GM23338 (cell line): ENCODE results near the gene DDN. TPM values are rescaled to one million over a fixed set of nuclear protein-coding genes. Genes with fewer than 3 reads are reported as not detected.

ENCODE experiments used
- ATAC-seq: fragments of 200-7000 bp; cut with Tn5 transposase; 3 replicates; pipeline ENCODE4 v1.9.1; 2020
- DNase-seq: peaks from one replicate; pipeline ENCODE4 v3.0.0-alpha.2; 2015; ENCODE audit warnings: low spot score
- H2AFZ ChIP-seq: fragments of 200-600 bp; sonication (generic); 2 replicates; pipeline ENCODE4 v1.8.0; 2016; ENCODE audit warnings: antibody characterized with exemption, mild to moderate bottlenecking, moderate library complexity
- H3F3A ChIP-seq: fragments of 200-600 bp; sonication (generic); replicated peaks from 2 replicates; pipeline ENCODE4 v1.8.0; 2017; ENCODE audit warnings: antibody characterized with exemption, mixed run types, low read depth
- H3K27ac ChIP-seq: fragments of 200-600 bp; sonication (generic); 2 replicates; pipeline ENCODE4 v1.6.1; 2016; ENCODE audit warnings: low read depth
- H3K27me3 ChIP-seq: fragments of 200-600 bp; sonication (generic); 2 replicates; pipeline ENCODE4 v1.8.0; 2016; ENCODE audit warnings: mild to moderate bottlenecking, mixed run types, moderate library complexity; ENCODE audit not compliant: insufficient read depth
- H3K36me3 ChIP-seq: fragments of 200-600 bp; sonication (generic); 2 replicates; pipeline ENCODE4 v1.8.0; 2016; ENCODE audit warnings: mild to moderate bottlenecking; ENCODE audit not compliant: insufficient read depth
- H3K4me1 ChIP-seq: fragments of 200-600 bp; sonication (generic); 2 replicates; pipeline ENCODE4 v1.8.0; 2016; ENCODE audit warnings: mild to moderate bottlenecking, moderate library complexity; ENCODE audit not compliant: insufficient read depth
- H3K4me2 ChIP-seq: fragments of 200-600 bp; sonication (generic); 2 replicates; pipeline ENCODE4 v1.7.1; 2017; ENCODE audit warnings: mixed run types
- H3K4me3 ChIP-seq: fragments of 200-600 bp; sonication (generic); 2 replicates; pipeline ENCODE4 v1.6.1; 2016; ENCODE audit warnings: mixed run types
- H3K79me2 ChIP-seq: fragments of 200-600 bp; sonication (generic); replicated peaks from 2 replicates; pipeline ENCODE4 v1.8.0; 2017; ENCODE audit warnings: mild to moderate bottlenecking; ENCODE audit not compliant: insufficient read depth
- H3K9me2 ChIP-seq: fragments of 200-600 bp; sonication (generic); 2 replicates; pipeline ENCODE4 v1.8.0; 2017; ENCODE audit not compliant: insufficient read depth
- H4K20me1 ChIP-seq: fragments of 200-600 bp; sonication (generic); replicated peaks from 2 replicates; pipeline ENCODE4 v1.8.0; 2017; ENCODE audit warnings: mild to moderate bottlenecking; ENCODE audit not compliant: insufficient read depth
- H3K27ac Mint-ChIP-seq: 2 replicates; pipeline ENCODE4 v1.8.0; 2020; ENCODE audit warnings: inconsistent platforms, mild to moderate bottlenecking, moderate library complexity, mixed read lengths
- H3K27me3 Mint-ChIP-seq: 3 replicates; pipeline ENCODE4 v1.8.0; 2022; ENCODE audit warnings: low read depth, mild to moderate bottlenecking, moderate library complexity, mixed read lengths, inconsistent platforms; ENCODE audit not compliant: insufficient read depth, poor library complexity
- H3K36me3 Mint-ChIP-seq: 3 replicates; pipeline ENCODE4 v1.8.0; 2021; ENCODE audit warnings: low read depth, mild to moderate bottlenecking, inconsistent platforms, moderate library complexity, mixed read lengths
- H3K4me1 Mint-ChIP-seq: 3 replicates; pipeline ENCODE4 v1.8.0; 2020; ENCODE audit warnings: mild to moderate bottlenecking, inconsistent platforms, mixed read lengths
- H3K4me3 Mint-ChIP-seq: 3 replicates; pipeline ENCODE4 v1.8.0; 2021; ENCODE audit warnings: moderate library complexity, mild to moderate bottlenecking, inconsistent platforms, mixed read lengths
- H3K9me3 Mint-ChIP-seq: 3 replicates; pipeline ENCODE4 v1.8.0; 2020; ENCODE audit warnings: moderate library complexity, mild to moderate bottlenecking, inconsistent platforms, mixed read lengths
- CREB1 ChIP-seq: fragments of 250-450 bp; sonication (Bioruptor Pico); IDR thresholded peaks from 2 replicates; pipeline ENCODE4 v1.5.0; 2020; ENCODE audit warnings: low read depth, mild to moderate bottlenecking, moderate library complexity
- EZH2 ChIP-seq: fragments of 200-600 bp; sonication (generic); IDR thresholded peaks from one replicate; pipeline ENCODE4 v1.8.0; 2017; ENCODE audit warnings: antibody characterized with exemption, mild to moderate bottlenecking, low read depth; ENCODE audit not compliant: unreplicated experiment
- EZH2phosphoT487 ChIP-seq: fragments of 200-600 bp; sonication (generic); IDR thresholded peaks from one replicate; pipeline ENCODE4 v1.8.1; 2018; ENCODE audit warnings: antibody characterized with exemption; ENCODE audit not compliant: unreplicated experiment
- JUNB ChIP-seq: IDR thresholded peaks from one replicate; pipeline ENCODE4 v1.6.1; 2016; ENCODE audit warnings: antibody characterized with exemption; ENCODE audit not compliant: unreplicated experiment
- NANOG ChIP-seq: IDR thresholded peaks from 2 replicates; pipeline ENCODE4 v1.6.1; 2016; ENCODE audit warnings: antibody characterized with exemption, borderline replicate concordance
- POLR2AphosphoS5 ChIP-seq: IDR thresholded peaks from 2 replicates; pipeline ENCODE4 v1.6.1; 2016; ENCODE audit warnings: antibody characterized with exemption, low read depth
- STAT1 ChIP-seq: IDR thresholded peaks from one replicate; pipeline ENCODE4 v1.6.1; 2016; ENCODE audit warnings: antibody characterized with exemption; ENCODE audit not compliant: unreplicated experiment
- ZNF114 ChIP-seq: fragments of 250-450 bp; sonication (Bioruptor Pico); IDR thresholded peaks from 2 replicates; pipeline ENCODE4 v1.5.0; 2020; ENCODE audit warnings: mild to moderate bottlenecking, moderate library complexity
- ZNF331 ChIP-seq: fragments of 250-450 bp; sonication (Bioruptor Pico); IDR thresholded peaks from 2 replicates; pipeline ENCODE4 v1.5.0; 2020; ENCODE audit warnings: low read depth, mild to moderate bottlenecking, moderate library complexity
- polyA plus RNA-seq: library from polyadenylated mRNA; unstranded; fragments of >200 nt; fragmentation: Nextera tagmentation; extraction: Ambion mirVana; gene quantifications from 2 replicates; pipeline ENCODE4 v1.2.1, GENCODE V29; 2016
- total RNA-seq: library from RNA; depleted of rRNA; stranded (reverse); fragments of >200 nt; shearing (Covaris generic); gene quantifications from 2 replicates; pipeline ENCODE4 v1.2.3, GENCODE V29; 2014
- TF ChIP-seq, protein P1 (sequence below), 2 experiments: fragments of 200-600 bp in 1 of 2; sonication (generic) in 1 of 2; conservative IDR thresholded peaks; 2 replicates each; pipeline versions ENCODE4 v1.5.1 to v1.6.1; 2016 to 2017; ENCODE audit warnings: antibody characterized with exemption in 2 of 2, low read depth in 2 of 2, mild to moderate bottlenecking in 2 of 2, moderate library complexity in 1 of 2
- TF ChIP-seq, protein P2 (sequence below): IDR thresholded peaks from 2 replicates; pipeline ENCODE4 v1.6.1; 2016; ENCODE audit warnings: antibody characterized with exemption
- TF ChIP-seq, protein P3 (sequence below): fragments of 250-450 bp; sonication (Bioruptor Pico); IDR thresholded peaks from 2 replicates; pipeline ENCODE4 v1.5.0; 2020; ENCODE audit warnings: mild to moderate bottlenecking, moderate library complexity
- TF ChIP-seq, protein P4 (sequence below): IDR thresholded peaks from one replicate; pipeline ENCODE4 v1.6.1; 2018; ENCODE audit warnings: antibody characterized with exemption; ENCODE audit not compliant: unreplicated experiment

Gene DDN
- total and polyA plus RNA-seq, 2 experiments from 2014 or later, result 0.10 TPM; not detected in 1

DNA sequence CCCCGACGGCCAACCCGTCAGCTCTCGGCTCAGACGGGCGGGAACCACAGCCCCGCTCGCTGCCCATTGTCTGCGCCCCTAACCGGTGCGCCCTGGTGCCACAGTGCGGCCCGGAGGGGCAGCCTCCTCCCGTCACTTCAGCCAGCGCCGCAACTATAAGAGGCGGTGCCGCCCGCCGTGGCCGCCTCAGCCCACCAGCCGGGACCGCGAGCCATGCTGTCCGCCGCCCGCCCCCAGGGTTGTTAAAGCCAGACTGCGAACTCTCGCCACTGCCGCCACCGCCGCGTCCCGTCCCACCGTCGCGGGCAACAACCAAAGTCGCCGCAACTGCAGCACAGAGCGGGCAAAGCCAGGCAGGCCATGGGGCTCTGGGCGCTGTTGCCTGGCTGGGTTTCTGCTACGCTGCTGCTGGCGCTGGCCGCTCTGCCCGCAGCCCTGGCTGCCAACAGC, 20.9 kb downstream of the DDN start, which contains the start of gene WNT1:
Gene WNT1, plus strand, starts transcription at position 32 of the 450 bp plus-strand sequence. Its CDS starts 329 bp downstream, at position 361.
- no peaks in the 10 kb centered on the region; the same call in 1 of the 3 replicates for H3K9me3 Mint-ChIP-seq
- Histone ChIP-seq H3K9me2 (no peaks in the 10 kb centered on the region), H3K4me1 (peaks cover 25% of the 10 kb centered on the region; the same call in 1 of the 2 replicates), H3K27ac (no peak within 1 kb of the TSS), H4K20me1 (peaks cover 19% of the 10 kb centered on the region), H3F3A (peaks cover 15% of the 10 kb centered on the region; the same call in 1 of the 2 replicates), H3K36me3 (no peaks in the 10 kb centered on the region), H3K27me3 (peaks cover 100% of the 10 kb centered on the region), H3K4me2 (peak within 1 kb of the TSS; percentile 88), H2AFZ (peak within 1 kb of the TSS; percentile 52; the same call in 1 of the 2 replicates), H3K4me3 (peak within 1 kb of the TSS; percentile 59), H3K79me2 (no peaks in the 10 kb centered on the region)
- H3K4me3 Mint-ChIP-seq, result peak within 1 kb of the TSS; percentile 69
- no peaks in the 10 kb centered on the region for H3K36me3 Mint-ChIP-seq
- no peak for TF ChIP-seq ZNF331 (CRISPR knock-in tag)
- TF ChIP-seq, protein P1, sequence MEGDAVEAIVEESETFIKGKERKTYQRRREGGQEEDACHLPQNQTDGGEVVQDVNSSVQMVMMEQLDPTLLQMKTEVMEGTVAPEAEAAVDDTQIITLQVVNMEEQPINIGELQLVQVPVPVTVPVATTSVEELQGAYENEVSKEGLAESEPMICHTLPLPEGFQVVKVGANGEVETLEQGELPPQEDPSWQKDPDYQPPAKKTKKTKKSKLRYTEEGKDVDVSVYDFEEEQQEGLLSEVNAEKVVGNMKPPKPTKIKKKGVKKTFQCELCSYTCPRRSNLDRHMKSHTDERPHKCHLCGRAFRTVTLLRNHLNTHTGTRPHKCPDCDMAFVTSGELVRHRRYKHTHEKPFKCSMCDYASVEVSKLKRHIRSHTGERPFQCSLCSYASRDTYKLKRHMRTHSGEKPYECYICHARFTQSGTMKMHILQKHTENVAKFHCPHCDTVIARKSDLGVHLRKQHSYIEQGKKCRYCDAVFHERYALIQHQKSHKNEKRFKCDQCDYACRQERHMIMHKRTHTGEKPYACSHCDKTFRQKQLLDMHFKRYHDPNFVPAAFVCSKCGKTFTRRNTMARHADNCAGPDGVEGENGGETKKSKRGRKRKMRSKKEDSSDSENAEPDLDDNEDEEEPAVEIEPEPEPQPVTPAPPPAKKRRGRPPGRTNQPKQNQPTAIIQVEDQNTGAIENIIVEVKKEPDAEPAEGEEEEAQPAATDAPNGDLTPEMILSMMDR (conservative IDR thresholded peaks at IDR 0.05; ENCODE audit: low read depth in 2 of 2), result no peak; a peak in 1 of 4 replicates
- no peak for TF ChIP-seq NANOG
- no peak for TF ChIP-seq CREB1 (CRISPR knock-in tag)
- peak; percentile 78 for TF ChIP-seq EZH2
- no peak for TF ChIP-seq ZNF114
- no peak for TF ChIP-seq STAT1
- TF ChIP-seq, protein P2, sequence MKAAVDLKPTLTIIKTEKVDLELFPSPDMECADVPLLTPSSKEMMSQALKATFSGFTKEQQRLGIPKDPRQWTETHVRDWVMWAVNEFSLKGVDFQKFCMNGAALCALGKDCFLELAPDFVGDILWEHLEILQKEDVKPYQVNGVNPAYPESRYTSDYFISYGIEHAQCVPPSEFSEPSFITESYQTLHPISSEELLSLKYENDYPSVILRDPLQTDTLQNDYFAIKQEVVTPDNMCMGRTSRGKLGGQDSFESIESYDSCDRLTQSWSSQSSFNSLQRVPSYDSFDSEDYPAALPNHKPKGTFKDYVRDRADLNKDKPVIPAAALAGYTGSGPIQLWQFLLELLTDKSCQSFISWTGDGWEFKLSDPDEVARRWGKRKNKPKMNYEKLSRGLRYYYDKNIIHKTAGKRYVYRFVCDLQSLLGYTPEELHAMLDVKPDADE, result no peak
- TF ChIP-seq, protein P3, sequence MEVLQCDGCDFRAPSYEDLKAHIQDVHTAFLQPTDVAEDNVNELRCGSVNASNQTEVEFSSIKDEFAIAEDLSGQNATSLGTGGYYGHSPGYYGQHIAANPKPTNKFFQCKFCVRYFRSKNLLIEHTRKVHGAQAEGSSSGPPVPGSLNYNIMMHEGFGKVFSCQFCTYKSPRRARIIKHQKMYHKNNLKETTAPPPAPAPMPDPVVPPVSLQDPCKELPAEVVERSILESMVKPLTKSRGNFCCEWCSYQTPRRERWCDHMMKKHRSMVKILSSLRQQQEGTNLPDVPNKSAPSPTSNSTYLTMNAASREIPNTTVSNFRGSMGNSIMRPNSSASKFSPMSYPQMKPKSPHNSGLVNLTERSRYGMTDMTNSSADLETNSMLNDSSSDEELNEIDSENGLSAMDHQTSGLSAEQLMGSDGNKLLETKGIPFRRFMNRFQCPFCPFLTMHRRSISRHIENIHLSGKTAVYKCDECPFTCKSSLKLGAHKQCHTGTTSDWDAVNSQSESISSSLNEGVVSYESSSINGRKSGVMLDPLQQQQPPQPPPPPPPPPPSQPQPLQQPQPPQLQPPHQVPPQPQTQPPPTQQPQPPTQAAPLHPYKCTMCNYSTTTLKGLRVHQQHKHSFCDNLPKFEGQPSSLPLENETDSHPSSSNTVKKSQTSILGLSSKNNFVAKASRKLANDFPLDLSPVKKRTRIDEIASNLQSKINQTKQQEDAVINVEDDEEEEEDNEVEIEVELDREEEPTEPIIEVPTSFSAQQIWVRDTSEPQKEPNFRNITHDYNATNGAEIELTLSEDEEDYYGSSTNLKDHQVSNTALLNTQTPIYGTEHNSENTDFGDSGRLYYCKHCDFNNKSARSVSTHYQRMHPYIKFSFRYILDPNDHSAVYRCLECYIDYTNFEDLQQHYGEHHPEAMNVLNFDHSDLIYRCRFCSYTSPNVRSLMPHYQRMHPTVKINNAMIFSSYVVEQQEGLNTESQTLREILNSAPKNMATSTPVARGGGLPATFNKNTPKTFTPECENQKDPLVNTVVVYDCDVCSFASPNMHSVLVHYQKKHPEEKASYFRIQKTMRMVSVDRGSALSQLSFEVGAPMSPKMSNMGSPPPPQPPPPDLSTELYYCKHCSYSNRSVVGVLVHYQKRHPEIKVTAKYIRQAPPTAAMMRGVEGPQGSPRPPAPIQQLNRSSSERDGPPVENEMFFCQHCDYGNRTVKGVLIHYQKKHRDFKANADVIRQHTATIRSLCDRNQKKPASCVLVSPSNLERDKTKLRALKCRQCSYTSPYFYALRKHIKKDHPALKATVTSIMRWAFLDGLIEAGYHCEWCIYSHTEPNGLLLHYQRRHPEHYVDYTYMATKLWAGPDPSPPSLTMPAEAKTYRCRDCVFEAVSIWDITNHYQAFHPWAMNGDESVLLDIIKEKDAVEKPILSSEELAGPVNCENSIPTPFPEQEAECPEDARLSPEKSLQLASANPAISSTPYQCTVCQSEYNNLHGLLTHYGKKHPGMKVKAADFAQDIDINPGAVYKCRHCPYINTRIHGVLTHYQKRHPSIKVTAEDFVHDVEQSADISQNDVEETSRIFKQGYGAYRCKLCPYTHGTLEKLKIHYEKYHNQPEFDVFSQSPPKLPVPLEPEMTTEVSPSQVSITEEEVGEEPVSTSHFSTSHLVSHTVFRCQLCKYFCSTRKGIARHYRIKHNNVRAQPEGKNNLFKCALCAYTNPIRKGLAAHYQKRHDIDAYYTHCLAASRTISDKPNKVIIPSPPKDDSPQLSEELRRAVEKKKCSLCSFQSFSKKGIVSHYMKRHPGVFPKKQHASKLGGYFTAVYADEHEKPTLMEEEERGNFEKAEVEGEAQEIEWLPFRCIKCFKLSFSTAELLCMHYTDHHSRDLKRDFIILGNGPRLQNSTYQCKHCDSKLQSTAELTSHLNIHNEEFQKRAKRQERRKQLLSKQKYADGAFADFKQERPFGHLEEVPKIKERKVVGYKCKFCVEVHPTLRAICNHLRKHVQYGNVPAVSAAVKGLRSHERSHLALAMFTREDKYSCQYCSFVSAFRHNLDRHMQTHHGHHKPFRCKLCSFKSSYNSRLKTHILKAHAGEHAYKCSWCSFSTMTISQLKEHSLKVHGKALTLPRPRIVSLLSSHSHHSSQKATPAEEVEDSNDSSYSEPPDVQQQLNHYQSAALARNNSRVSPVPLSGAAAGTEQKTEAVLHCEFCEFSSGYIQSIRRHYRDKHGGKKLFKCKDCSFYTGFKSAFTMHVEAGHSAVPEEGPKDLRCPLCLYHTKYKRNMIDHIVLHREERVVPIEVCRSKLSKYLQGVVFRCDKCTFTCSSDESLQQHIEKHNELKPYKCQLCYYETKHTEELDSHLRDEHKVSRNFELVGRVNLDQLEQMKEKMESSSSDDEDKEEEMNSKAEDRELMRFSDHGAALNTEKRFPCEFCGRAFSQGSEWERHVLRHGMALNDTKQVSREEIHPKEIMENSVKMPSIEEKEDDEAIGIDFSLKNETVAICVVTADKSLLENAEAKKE, result no peak
- no peak for TF ChIP-seq POLR2AphosphoS5
- TF ChIP-seq, protein P4, sequence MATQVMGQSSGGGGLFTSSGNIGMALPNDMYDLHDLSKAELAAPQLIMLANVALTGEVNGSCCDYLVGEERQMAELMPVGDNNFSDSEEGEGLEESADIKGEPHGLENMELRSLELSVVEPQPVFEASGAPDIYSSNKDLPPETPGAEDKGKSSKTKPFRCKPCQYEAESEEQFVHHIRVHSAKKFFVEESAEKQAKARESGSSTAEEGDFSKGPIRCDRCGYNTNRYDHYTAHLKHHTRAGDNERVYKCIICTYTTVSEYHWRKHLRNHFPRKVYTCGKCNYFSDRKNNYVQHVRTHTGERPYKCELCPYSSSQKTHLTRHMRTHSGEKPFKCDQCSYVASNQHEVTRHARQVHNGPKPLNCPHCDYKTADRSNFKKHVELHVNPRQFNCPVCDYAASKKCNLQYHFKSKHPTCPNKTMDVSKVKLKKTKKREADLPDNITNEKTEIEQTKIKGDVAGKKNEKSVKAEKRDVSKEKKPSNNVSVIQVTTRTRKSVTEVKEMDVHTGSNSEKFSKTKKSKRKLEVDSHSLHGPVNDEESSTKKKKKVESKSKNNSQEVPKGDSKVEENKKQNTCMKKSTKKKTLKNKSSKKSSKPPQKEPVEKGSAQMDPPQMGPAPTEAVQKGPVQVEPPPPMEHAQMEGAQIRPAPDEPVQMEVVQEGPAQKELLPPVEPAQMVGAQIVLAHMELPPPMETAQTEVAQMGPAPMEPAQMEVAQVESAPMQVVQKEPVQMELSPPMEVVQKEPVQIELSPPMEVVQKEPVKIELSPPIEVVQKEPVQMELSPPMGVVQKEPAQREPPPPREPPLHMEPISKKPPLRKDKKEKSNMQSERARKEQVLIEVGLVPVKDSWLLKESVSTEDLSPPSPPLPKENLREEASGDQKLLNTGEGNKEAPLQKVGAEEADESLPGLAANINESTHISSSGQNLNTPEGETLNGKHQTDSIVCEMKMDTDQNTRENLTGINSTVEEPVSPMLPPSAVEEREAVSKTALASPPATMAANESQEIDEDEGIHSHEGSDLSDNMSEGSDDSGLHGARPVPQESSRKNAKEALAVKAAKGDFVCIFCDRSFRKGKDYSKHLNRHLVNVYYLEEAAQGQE, result no peak
- TF ChIP-seq EZH2phosphoT487, result peak; percentile 89
- no peak for TF ChIP-seq JUNB
- no peak for DNase-seq
- peaks cover 38% of the 10 kb centered on the region for H3K4me1 Mint-ChIP-seq
- H3K27me3 Mint-ChIP-seq, result peaks cover 99% of the 10 kb centered on the region
- ATAC-seq, result peak; percentile 21
- H3K27ac Mint-ChIP-seq, result no peak within 1 kb of the TSS
